HEK293 (cell line): Measurements from ENCODE around the gene ZNF546.

ENCODE experiments used
- CTCF ChIA-PET: fragments of 350-600 bp; formaldehyde crosslinking; extraction: SDS; loops from one replicate; lab custom pipeline; 2021; ENCODE audit warnings: antibody characterized with exemption; lab: Yijun Ruan, JAX
- POLR2A ChIA-PET: fragments of 300-600 bp; formaldehyde crosslinking; extraction: SDS; loops from one replicate; lab custom pipeline; 2020; ENCODE audit warnings: antibody characterized with exemption, inconsistent platforms; lab: Yijun Ruan, JAX
- H3K27ac ChIP-seq: fragments of 200-500 bp; sonication (Bioruptor generic); 2 replicates; pipeline ENCODE4 v1.5.1; 2014; ENCODE audit warnings: low read depth, low read length, control low read depth, inconsistent platforms; ENCODE audit errors: extremely low read depth
- H3K36me3 ChIP-seq, 2 experiments: fragments of 200-500 bp in 1 of 2; sonication (Bioruptor generic) in 1 of 2; 1 replicate in 1 of 2; 2 replicates in 1 of 2; pipeline ENCODE4 v1.5.1; 2014 to 2017; ENCODE audit warnings: inconsistent platforms in 2 of 2, low read length in 2 of 2; ENCODE audit not compliant: control insufficient read depth in 2 of 2, insufficient read depth in 1 of 2
- H3K4me1 ChIP-seq: fragments of 200-500 bp; sonication (Bioruptor generic); 2 replicates; pipeline ENCODE4 v1.5.1; 2014; ENCODE audit warnings: mild to moderate bottlenecking, low read length, inconsistent platforms; ENCODE audit not compliant: control insufficient read depth, insufficient read depth
- H3K4me3 ChIP-seq: 2 replicates; pipeline ENCODE4 v1.5.1; 2011; ENCODE audit warnings: low read depth, mild to moderate bottlenecking, control low read depth, low read length, moderate library complexity
- H3K9me3 ChIP-seq: fragments of 200-500 bp; sonication (Bioruptor generic); 2 replicates; pipeline ENCODE4 v1.5.1; 2014; ENCODE audit warnings: low read depth, low read length, inconsistent platforms; ENCODE audit not compliant: control insufficient read depth, insufficient read depth
- KLF16 ChIP-seq: fragments of 450-650 bp; formaldehyde crosslinking; IDR thresholded peaks from 2 replicates; pipeline ENCODE4 v1.5.1; 2017; ENCODE audit warnings: missing biosample characterization, missing genetic modification characterization
- KLF7 ChIP-seq: fragments of 450-650 bp; formaldehyde crosslinking; IDR thresholded peaks from 2 replicates; pipeline ENCODE4 v1.5.1; 2016; ENCODE audit warnings: missing biosample characterization, missing genetic modification characterization, borderline replicate concordance
- RBAK ChIP-seq: fragments of 450-650 bp; formaldehyde crosslinking; IDR thresholded peaks from 2 replicates; pipeline ENCODE4 v1.5.1; 2016; ENCODE audit warnings: missing biosample characterization, missing genetic modification characterization
- SP2 ChIP-seq: fragments of 450-650 bp; formaldehyde crosslinking; IDR thresholded peaks from 2 replicates; pipeline ENCODE4 v1.5.1; 2016; ENCODE audit warnings: missing biosample characterization, missing genetic modification characterization
- SP7 ChIP-seq: fragments of 450-650 bp; formaldehyde crosslinking; IDR thresholded peaks from 2 replicates; pipeline ENCODE4 v1.5.1; 2016; ENCODE audit warnings: missing biosample characterization, missing genetic modification characterization
- YY1 ChIP-seq: fragments of 450-650 bp; formaldehyde crosslinking; IDR thresholded peaks from 2 replicates; pipeline ENCODE4 v1.5.1; 2018; ENCODE audit warnings: missing biosample characterization, missing genetic modification characterization
- ZBTB17 ChIP-seq: fragments of 450-650 bp; formaldehyde crosslinking; IDR thresholded peaks from 2 replicates; pipeline ENCODE4 v1.5.1; 2016; ENCODE audit warnings: missing biosample characterization, missing genetic modification characterization
- ZNF140 ChIP-seq: fragments of 450-650 bp; formaldehyde crosslinking; IDR thresholded peaks from 2 replicates; pipeline ENCODE4 v1.5.1; 2016; ENCODE audit warnings: missing biosample characterization, missing genetic modification characterization
- ZNF175 ChIP-seq: fragments of 450-650 bp; formaldehyde crosslinking; IDR thresholded peaks from 2 replicates; pipeline ENCODE4 v1.5.1; 2016; ENCODE audit warnings: missing biosample characterization, missing genetic modification characterization
- ZNF248 ChIP-seq: fragments of 450-650 bp; formaldehyde crosslinking; IDR thresholded peaks from 2 replicates; pipeline ENCODE4 v1.5.1; 2017; ENCODE audit warnings: missing biosample characterization, missing genetic modification characterization
- ZNF311 ChIP-seq: fragments of 450-650 bp; formaldehyde crosslinking; IDR thresholded peaks from 2 replicates; pipeline ENCODE4 v1.5.1; 2017; ENCODE audit warnings: missing biosample characterization, missing genetic modification characterization, borderline replicate concordance
- ZNF324 ChIP-seq: fragments of 450-650 bp; formaldehyde crosslinking; IDR thresholded peaks from 2 replicates; pipeline ENCODE4 v1.5.1; 2016; ENCODE audit warnings: missing biosample characterization, missing genetic modification characterization
- ZNF544 ChIP-seq: fragments of 450-650 bp; formaldehyde crosslinking; IDR thresholded peaks from 2 replicates; pipeline ENCODE4 v1.5.0; 2017; ENCODE audit warnings: missing biosample characterization, missing genetic modification characterization
- ZNF560 ChIP-seq: fragments of 450-650 bp; formaldehyde crosslinking; IDR thresholded peaks from 2 replicates; pipeline ENCODE4 v1.5.1; 2017; ENCODE audit warnings: missing biosample characterization, missing genetic modification characterization, borderline replicate concordance
- ZNF624 ChIP-seq: fragments of 450-650 bp; formaldehyde crosslinking; IDR thresholded peaks from 2 replicates; pipeline ENCODE4 v1.5.1; 2017; ENCODE audit warnings: missing biosample characterization, missing genetic modification characterization
- ZNF629 ChIP-seq: fragments of 450-650 bp; formaldehyde crosslinking; IDR thresholded peaks from 2 replicates; pipeline ENCODE4 v1.5.1; 2017; ENCODE audit warnings: missing biosample characterization, missing genetic modification characterization
- ZNF660 ChIP-seq: fragments of 450-650 bp; IDR thresholded peaks from 2 replicates; pipeline ENCODE4 v1.5.1; 2018; ENCODE audit warnings: missing biosample characterization, mild to moderate bottlenecking, missing genetic modification characterization
- ZNF670 ChIP-seq: fragments of 450-650 bp; formaldehyde crosslinking; IDR thresholded peaks from 2 replicates; pipeline ENCODE4 v1.5.1; 2016; ENCODE audit warnings: missing biosample characterization, missing genetic modification characterization, low read depth
- ZSCAN23 ChIP-seq: fragments of 450-650 bp; formaldehyde crosslinking; IDR thresholded peaks from 2 replicates; pipeline ENCODE4 v1.5.1; 2016; ENCODE audit warnings: missing biosample characterization, missing genetic modification characterization
- TF ChIP-seq, protein P1 (sequence below): fragments of 450-650 bp; formaldehyde crosslinking; IDR thresholded peaks from 2 replicates; pipeline ENCODE4 v1.5.1; 2016; ENCODE audit warnings: missing biosample characterization, missing genetic modification characterization
- TF ChIP-seq, protein P2 (sequence below): fragments of 450-650 bp; formaldehyde crosslinking; IDR thresholded peaks from 2 replicates; pipeline ENCODE4 v1.5.1; 2016; ENCODE audit warnings: missing biosample characterization, missing genetic modification characterization

ZNF546 gene

DNA sequence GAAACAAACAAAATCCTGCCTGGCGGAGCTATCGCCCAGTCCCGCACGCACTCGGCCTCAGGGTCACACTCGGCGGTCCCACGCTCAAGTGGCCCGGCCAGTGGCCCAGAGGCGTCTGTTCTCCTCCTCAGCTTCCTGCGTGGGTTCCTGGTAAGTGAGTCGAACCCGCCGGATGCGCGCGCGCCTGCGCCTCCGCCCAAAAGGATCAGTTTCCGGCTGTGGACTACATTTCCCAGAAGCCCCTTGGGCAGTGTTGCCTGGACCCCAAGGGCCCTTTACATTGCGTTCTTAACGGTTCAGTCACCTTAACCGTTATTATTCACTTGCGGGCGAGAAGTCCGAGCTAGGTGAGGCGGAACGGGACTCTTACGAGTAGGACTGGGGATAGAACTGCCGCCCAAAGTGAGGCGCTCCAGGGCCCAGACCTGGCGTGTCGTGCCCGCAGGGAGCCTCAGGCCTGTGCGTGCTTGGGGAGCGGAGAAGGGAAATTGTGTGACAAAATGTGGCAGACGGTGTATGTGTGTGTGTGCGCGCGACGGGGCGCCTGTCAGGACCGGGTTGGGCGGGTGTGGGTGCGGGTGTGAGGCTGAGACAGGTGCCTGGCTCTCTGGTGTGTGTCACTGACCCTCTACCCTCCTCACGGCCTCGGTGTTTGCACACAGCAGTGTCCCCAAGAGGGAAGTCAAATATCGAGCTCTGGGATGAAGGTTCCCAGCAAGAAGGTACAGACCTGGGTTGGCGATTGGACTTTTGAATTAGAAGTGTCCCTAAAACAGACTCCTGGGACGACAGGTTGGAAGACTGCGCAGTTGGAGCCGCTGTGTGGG, at the start of gene ZNF546 (continued):
- TF ChIP-seq ZNF670 (tag by site-specific recombination) (no peak), KLF16 (tag by site-specific recombination) (peak; percentile 84), YY1 (tag by site-specific recombination) (0 out of 2 replicates have a peak, but pooled peaks have one; percentile 33), ZNF140 (tag by site-specific recombination) (no peak), ZNF544 (tag by site-specific recombination) (no peak), SP7 (peak; percentile 87), ZNF324 (tag by site-specific recombination) (peak; percentile 85; the same call in 1 of the 2 replicates), ZNF248 (tag by site-specific recombination) (0 out of 2 replicates have a peak, but pooled peaks have one; percentile 7), ZNF624 (tag by site-specific recombination) (no peak), SP2 (tag by site-specific recombination) (peak; percentile 36; the same call in 1 of the 2 replicates), ZNF311 (tag by site-specific recombination) (no peak), ZNF629 (0 out of 2 replicates have a peak, but pooled peaks have one; percentile 24), ZBTB17 (tag by site-specific recombination) (peak; percentile 99), ZSCAN23 (tag by site-specific recombination) (no peak; the same call in 1 of the 2 replicates), ZNF560 (tag by site-specific recombination) (no peak), RBAK (tag by site-specific recombination) (no peak), ZNF660 (tag by site-specific recombination) (peak; percentile 93; the same call in 1 of the 2 replicates)
- TF ChIP-seq, protein P1, sequence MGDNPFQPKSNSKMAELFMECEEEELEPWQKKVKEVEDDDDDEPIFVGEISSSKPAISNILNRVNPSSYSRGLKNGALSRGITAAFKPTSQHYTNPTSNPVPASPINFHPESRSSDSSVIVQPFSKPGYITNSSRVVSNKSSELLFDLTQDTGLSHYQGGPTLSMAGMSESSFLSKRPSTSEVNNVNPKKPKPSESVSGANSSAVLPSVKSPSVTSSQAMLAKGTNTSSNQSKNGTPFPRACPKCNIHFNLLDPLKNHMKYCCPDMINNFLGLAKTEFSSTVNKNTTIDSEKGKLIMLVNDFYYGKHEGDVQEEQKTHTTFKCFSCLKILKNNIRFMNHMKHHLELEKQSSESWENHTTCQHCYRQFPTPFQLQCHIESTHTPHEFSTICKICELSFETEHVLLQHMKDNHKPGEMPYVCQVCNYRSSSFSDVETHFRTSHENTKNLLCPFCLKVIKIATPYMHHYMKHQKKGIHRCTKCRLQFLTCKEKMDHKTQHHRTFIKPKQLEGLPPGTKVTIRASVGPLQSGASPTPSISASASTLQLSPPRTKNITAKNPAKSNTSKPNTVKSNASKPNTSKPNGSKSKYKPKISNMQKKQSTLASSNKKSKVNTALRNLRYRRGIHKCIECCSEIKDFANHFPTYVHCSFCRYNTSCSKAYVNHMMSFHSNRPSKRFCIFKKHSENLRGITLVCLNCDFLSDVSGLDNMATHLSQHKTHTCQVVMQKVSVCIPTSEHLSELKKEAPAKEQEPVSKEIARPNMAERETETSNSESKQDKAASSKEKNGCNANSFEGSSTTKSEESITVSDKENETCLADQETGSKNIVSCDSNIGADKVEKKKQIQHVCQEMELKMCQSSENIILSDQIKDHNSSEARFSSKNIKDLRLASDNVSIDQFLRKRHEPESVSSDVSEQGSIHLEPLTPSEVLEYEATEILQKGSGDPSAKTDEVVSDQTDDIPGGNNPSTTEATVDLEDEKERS (tag by site-specific recombination): 0 out of 2 replicates have a peak, but pooled peaks have one; percentile 74
- TF ChIP-seq, protein P2, sequence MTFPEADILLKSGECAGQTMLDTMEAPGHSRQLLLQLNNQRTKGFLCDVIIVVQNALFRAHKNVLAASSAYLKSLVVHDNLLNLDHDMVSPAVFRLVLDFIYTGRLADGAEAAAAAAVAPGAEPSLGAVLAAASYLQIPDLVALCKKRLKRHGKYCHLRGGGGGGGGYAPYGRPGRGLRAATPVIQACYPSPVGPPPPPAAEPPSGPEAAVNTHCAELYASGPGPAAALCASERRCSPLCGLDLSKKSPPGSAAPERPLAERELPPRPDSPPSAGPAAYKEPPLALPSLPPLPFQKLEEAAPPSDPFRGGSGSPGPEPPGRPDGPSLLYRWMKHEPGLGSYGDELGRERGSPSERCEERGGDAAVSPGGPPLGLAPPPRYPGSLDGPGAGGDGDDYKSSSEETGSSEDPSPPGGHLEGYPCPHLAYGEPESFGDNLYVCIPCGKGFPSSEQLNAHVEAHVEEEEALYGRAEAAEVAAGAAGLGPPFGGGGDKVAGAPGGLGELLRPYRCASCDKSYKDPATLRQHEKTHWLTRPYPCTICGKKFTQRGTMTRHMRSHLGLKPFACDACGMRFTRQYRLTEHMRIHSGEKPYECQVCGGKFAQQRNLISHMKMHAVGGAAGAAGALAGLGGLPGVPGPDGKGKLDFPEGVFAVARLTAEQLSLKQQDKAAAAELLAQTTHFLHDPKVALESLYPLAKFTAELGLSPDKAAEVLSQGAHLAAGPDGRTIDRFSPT: 0 out of 2 replicates have a peak, but pooled peaks have one; percentile 27

DNA sequence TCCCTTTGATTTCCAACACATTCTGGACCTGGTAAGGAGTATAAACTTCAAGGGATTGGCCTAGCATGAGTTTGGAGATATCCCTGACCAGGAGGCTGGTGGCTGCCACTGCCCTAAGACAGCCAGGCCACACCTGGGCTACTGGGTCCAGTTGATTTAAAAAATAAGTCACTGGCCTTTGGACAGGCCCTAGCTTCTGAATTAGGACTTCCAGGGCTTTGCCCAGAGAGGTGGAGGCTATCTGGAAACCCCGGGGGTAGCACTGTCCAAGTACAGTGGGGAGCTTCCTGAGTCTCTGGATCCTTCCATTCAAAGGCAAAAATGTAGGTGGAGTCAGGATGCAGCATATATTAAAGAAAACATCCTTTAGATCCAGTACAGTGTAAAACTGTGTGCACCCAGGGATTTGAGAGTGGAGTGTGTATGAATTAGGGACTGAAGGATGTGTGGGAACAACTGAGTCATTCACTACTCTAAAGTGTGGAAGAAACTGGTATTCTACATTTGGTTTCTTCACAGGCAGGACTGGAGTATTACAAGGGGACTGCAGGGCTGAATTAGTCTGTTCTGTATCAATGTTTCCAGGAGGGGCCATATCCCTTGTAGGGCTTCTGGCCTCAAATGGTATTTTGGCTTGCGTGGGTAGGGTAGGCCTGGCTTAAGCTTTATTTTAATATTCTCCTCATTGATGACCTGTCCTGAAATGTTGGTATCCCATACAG, 47.7 kb upstream of the ZNF546 start:
- no peak for TF ChIP-seq KLF7 (tag by site-specific recombination)
- TF ChIP-seq ZNF175 (tag by site-specific recombination): no peak
- no peak overlapping the region for H3K27ac ChIP-seq
- H3K4me1 ChIP-seq: peaks cover 6% of the 10 kb centered on the region
- no peaks in the 10 kb centered on the region; a peak in 1 of 3 replicates for H3K36me3 ChIP-seq
- no peak overlapping the region for H3K4me3 ChIP-seq
- POLR2A ChIA-PET: no interaction called here
- CTCF ChIA-PET: interaction anchor here (2.0 kb wide), 1 partner anchor 21 kb away, joined by 6 read pairs; the partner anchor contains the start of gene PSMC4
- H3K9me3 ChIP-seq: no peaks in the 10 kb centered on the region
